ENCODE measurements around the gene TUBA3E. TPM values are rescaled to one million over a fixed set of nuclear protein-coding genes. Genes with fewer than 3 reads are reported as not detected.
"Not testable (repeated sequence)": the region's sequence is repeated elsewhere in the genome, so short reads cannot be mapped to it uniquely, and the experiment has no call there.

The TUBA3E gene
- polyA plus RNA-seq, 3 donors, result not detected

- Histone ChIP-seq H4K20me1 (ENCODE audit: insufficient read depth, low read length) (no peaks in the 10 kb centered on the region), H3K27ac (ENCODE audit: low read depth in 1 of 2, low read length in 2 of 2) (no peak overlapping the region), H2AFZ (ENCODE audit: insufficient read depth, low read depth, low read length, poor library complexity, severe bottlenecking) (no peak overlapping the region), H3K9me3 (replicated peaks in 1 of 2; ENCODE audit: control insufficient read depth in 1 of 2, insufficient read depth in 1 of 2, low read length in 2 of 2) (no peaks in the 10 kb centered on the region), H3K27me3 (ENCODE audit: control insufficient read depth in 2 of 2, insufficient read depth in 2 of 2, low read length in 2 of 2) (peaks cover 4 to 10% of the 10 kb centered on the region in 2 donors), H3K9ac (ENCODE audit: insufficient read depth, low read length, poor library complexity, severe bottlenecking) (no peak overlapping the region), H3K4me1 (ENCODE audit: control insufficient read depth in 1 of 2, insufficient read depth in 2 of 2, low read length in 2 of 2) (no peaks in the 10 kb centered on the region), H3K79me2 (ENCODE audit: insufficient read depth, low read length) (no peaks in the 10 kb centered on the region), H3K4me2 (replicated peaks; ENCODE audit: extremely low read depth, low read length, poor library complexity, severe bottlenecking) (no peak overlapping the region), H3K4me3 (replicated peaks in 1 of 3; ENCODE audit: low read depth in 2 of 3, low read length in 3 of 3) (no peak overlapping the region), H3K36me3 (replicated peaks in 1 of 2; ENCODE audit: control insufficient read depth in 1 of 2, insufficient read depth in 2 of 2, low read length in 2 of 2) (peaks cover 29 to 37% of the 10 kb centered on the region in 2 donors)
- H3K9me3 Mint-ChIP-seq, result peaks cover 0 to 3% (median 0%) of the 10 kb centered on the region in 7 donors
- 93% methylated on average over 21 of the region's 23 CpGs for WGBS (ENCODE audit: insufficient coverage)
- no peak for DNase-seq
- peaks cover 19 to 24% (median 23%) of the 10 kb centered on the region in 3 donors for H3K27me3 Mint-ChIP-seq (ENCODE audit: low read depth in 3 of 3)
- H3K27ac Mint-ChIP-seq, result peak overlapping the region in 2 of 7 donors; percentile 21 to 33
- H3K36me3 Mint-ChIP-seq, result peaks cover 17 to 44% of the 10 kb centered on the region in 2 donors
- intact Hi-C loops (cut with micrococcal nuclease), result no loop called here
- TF ChIP-seq, protein P1, sequence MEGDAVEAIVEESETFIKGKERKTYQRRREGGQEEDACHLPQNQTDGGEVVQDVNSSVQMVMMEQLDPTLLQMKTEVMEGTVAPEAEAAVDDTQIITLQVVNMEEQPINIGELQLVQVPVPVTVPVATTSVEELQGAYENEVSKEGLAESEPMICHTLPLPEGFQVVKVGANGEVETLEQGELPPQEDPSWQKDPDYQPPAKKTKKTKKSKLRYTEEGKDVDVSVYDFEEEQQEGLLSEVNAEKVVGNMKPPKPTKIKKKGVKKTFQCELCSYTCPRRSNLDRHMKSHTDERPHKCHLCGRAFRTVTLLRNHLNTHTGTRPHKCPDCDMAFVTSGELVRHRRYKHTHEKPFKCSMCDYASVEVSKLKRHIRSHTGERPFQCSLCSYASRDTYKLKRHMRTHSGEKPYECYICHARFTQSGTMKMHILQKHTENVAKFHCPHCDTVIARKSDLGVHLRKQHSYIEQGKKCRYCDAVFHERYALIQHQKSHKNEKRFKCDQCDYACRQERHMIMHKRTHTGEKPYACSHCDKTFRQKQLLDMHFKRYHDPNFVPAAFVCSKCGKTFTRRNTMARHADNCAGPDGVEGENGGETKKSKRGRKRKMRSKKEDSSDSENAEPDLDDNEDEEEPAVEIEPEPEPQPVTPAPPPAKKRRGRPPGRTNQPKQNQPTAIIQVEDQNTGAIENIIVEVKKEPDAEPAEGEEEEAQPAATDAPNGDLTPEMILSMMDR (IDR thresholded peaks at IDR 0.05), result no peak
- H3K4me1 Mint-ChIP-seq, result no peaks in the 10 kb centered on the region
- no peak overlapping the region for H3K4me3 Mint-ChIP-seq
Measured at GRCh38 chr2:130150181-130151144, 47.8 kb downstream of the TUBA3E start.

GRCh38 chr2:130148515-130148914, 49.7 kb downstream of the TUBA3E start:
- H3K4me3 Mint-ChIP-seq; H3K9me3 ChIP-seq (replicated peaks in 1 of 2; ENCODE audit: control insufficient read depth in 1 of 2, insufficient read depth in 1 of 2, low read length in 2 of 2); H3K4me3 ChIP-seq (replicated peaks in 1 of 3; ENCODE audit: low read depth in 2 of 3, low read length in 3 of 3); H3K27ac ChIP-seq (ENCODE audit: low read depth in 1 of 2, low read length in 2 of 2); H4K20me1 ChIP-seq (ENCODE audit: insufficient read depth, low read length); H3K27ac Mint-ChIP-seq; H2AFZ ChIP-seq (ENCODE audit: insufficient read depth, low read depth, low read length, poor library complexity, severe bottlenecking); DNase-seq; intact Hi-C loops (cut with micrococcal nuclease); H3K4me2 ChIP-seq (replicated peaks; ENCODE audit: extremely low read depth, low read length, poor library complexity, severe bottlenecking); H3K9ac ChIP-seq (ENCODE audit: insufficient read depth, low read length, poor library complexity, severe bottlenecking); H3K4me1 ChIP-seq (ENCODE audit: control insufficient read depth in 1 of 2, insufficient read depth in 2 of 2, low read length in 2 of 2); H3K79me2 ChIP-seq (ENCODE audit: insufficient read depth, low read length); H3K9me3 Mint-ChIP-seq: not testable (repeated sequence)
- peaks cover 14 to 18% of the 10 kb centered on the region in 2 donors for H3K36me3 ChIP-seq (replicated peaks in 1 of 2; ENCODE audit: control insufficient read depth in 1 of 2, insufficient read depth in 2 of 2, low read length in 2 of 2)
- peaks cover 12% of the 10 kb centered on the region for H3K4me1 Mint-ChIP-seq
- peaks cover 8 to 25% of the 10 kb centered on the region in 2 donors for H3K36me3 Mint-ChIP-seq
- no CpG with 5 or more reads among the region's 6 CpGs for WGBS (ENCODE audit: insufficient coverage)
- peaks cover 9 to 23% of the 10 kb centered on the region in 2 donors for H3K27me3 ChIP-seq (ENCODE audit: control insufficient read depth in 2 of 2, insufficient read depth in 2 of 2, low read length in 2 of 2)
- H3K27me3 Mint-ChIP-seq (ENCODE audit: low read depth in 3 of 3), result peaks cover 36 to 38% (median 37%) of the 10 kb centered on the region in 3 donors

DNA sequence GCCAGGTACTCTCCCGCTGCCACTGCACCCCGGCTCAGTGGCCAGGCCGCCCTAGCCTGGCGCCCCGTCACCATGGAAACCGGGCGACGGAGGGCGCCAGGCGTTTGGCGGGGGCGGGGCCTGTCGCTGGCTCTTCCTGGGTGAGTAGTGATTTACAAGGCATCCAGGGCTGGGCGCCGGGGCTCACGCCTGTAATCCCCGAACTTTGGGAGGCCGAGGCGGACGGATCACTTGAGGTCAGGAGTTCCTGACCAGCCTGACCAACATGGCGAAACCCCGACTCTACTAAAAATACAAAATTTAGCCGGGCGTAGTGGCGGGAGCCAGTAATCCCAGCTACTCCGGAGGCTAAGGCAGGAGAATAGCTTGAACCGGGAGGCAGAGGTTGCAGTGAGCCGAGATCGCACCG, 53.2 kb downstream of the TUBA3E start, which contains the start of gene CCDC74B:
CCDC74B (minus strand) TSS at position 107 of the 409 bp plus-strand sequence. CDS start 116 bp downstream, outside the sequence.
- Histone ChIP-seq H3K27me3 (ENCODE audit: control insufficient read depth in 2 of 2, insufficient read depth in 2 of 2, low read length in 2 of 2) (peaks cover 12 to 31% of the 10 kb centered on the region in 2 donors), H3K4me3 (replicated peaks in 1 of 3; ENCODE audit: low read depth in 2 of 3, low read length in 3 of 3) (peak within 1 kb of the TSS in 1 of 3 experiments; percentile 20), H3K4me2 (replicated peaks; ENCODE audit: extremely low read depth, low read length, poor library complexity, severe bottlenecking) (peak within 1 kb of the TSS; percentile 19)
- H3K79me2 ChIP-seq (ENCODE audit: insufficient read depth, low read length); H3K9ac ChIP-seq (ENCODE audit: insufficient read depth, low read length, poor library complexity, severe bottlenecking); H4K20me1 ChIP-seq (ENCODE audit: insufficient read depth, low read length); H2AFZ ChIP-seq (ENCODE audit: insufficient read depth, low read depth, low read length, poor library complexity, severe bottlenecking); H3K36me3 ChIP-seq (replicated peaks in 1 of 2; ENCODE audit: control insufficient read depth in 1 of 2, insufficient read depth in 2 of 2, low read length in 2 of 2); DNase-seq; intact Hi-C loops (cut with micrococcal nuclease); H3K36me3 Mint-ChIP-seq; H3K9me3 ChIP-seq (replicated peaks in 1 of 2; ENCODE audit: control insufficient read depth in 1 of 2, insufficient read depth in 1 of 2, low read length in 2 of 2); H3K27ac ChIP-seq (ENCODE audit: low read depth in 1 of 2, low read length in 2 of 2); H3K4me1 ChIP-seq (ENCODE audit: control insufficient read depth in 1 of 2, insufficient read depth in 2 of 2, low read length in 2 of 2): not testable (repeated sequence)
- Mint-ChIP-seq H3K4me1 (peaks cover 12% of the 10 kb centered on the region), H3K9me3 (peaks cover 0 to 11% (median 6%) of the 10 kb centered on the region in 7 donors), H3K4me3 (peak within 1 kb of the TSS; percentile 65 to 88), H3K27ac (peak within 1 kb of the TSS in 1 of 7 donors; percentile 20), H3K27me3 (ENCODE audit: low read depth in 3 of 3) (peaks cover 43 to 51% (median 46%) of the 10 kb centered on the region in 3 donors)
- 28% methylated on average over 12 of the region's 30 CpGs for WGBS (ENCODE audit: insufficient coverage)

All from CD14-positive monocyte (primary cell).